Neural crest cell (in vitro differentiated cells): Measurements from ENCODE around the gene LRFN5. TPM values are rescaled to one million over a fixed set of nuclear protein-coding genes. Genes with fewer than 3 reads are reported as not detected.

Experiments used
- DNase-seq: peaks from one replicate; pipeline ENCODE4 v3.0.0; 2021; ENCODE audit warnings: low read depth, mixed read lengths, low spot score
- H3K27ac Mint-ChIP-seq: one replicate; pipeline ENCODE4 v1.8.0; 2021; ENCODE audit warnings: mild to moderate bottlenecking, mixed read lengths; ENCODE audit not compliant: unreplicated experiment
- H3K27me3 Mint-ChIP-seq: 2 replicates; pipeline ENCODE4 v1.8.0; 2021; ENCODE audit warnings: low read depth, mild to moderate bottlenecking, mixed read lengths
- H3K36me3 Mint-ChIP-seq: 2 replicates; pipeline ENCODE4 v1.8.0; 2021; ENCODE audit warnings: low read depth, mild to moderate bottlenecking, mixed read lengths
- H3K4me1 Mint-ChIP-seq: 2 replicates; pipeline ENCODE4 v1.8.0; 2021; ENCODE audit warnings: mixed read lengths
- H3K4me3 Mint-ChIP-seq: one replicate; pipeline ENCODE4 v1.8.0; 2021; ENCODE audit warnings: mild to moderate bottlenecking, mixed read lengths
- H3K9me3 Mint-ChIP-seq: 2 replicates; pipeline ENCODE4 v1.8.0; 2021; ENCODE audit warnings: mixed read lengths
- total RNA-seq: library from RNA; stranded (reverse); gene quantifications from 2 replicates; pipeline ENCODE4 v1.2.1, GENCODE V29; 2021
- TF ChIP-seq, protein P1 (sequence below): fragments of 200-600 bp; sonication (generic); conservative IDR thresholded peaks from 2 replicates; pipeline ENCODE4 v1.5.0; 2021; ENCODE audit warnings: antibody characterized with exemption, mild to moderate bottlenecking

Gene LRFN5
- total RNA-seq, 1 donor from 2014 or later, result 1.3 TPM

DNA sequence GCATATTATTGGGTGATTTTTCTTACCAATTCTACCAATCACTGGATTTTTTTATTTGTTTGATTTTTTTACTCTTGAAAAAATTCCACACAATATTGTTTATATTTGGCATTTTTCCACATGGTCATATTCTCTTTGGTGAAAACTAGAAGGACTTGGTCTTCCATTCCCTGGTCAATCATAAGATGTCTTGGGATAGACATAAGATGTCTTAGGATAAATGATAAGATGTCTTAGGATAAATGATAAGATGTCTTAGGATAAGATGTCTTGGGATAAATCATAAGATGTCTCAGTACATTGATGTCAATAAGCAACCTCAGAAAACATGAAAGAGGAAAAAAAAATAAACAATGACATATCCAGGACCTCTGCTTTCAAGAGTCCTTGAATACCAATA is 309.1 kb downstream of the LRFN5 start:
- Mint-ChIP-seq H3K4me1 (no peaks in the 10 kb centered on the region), H3K36me3 (no peaks in the 10 kb centered on the region), H3K9me3 (no peaks in the 10 kb centered on the region), H3K27ac (no peak overlapping the region), H3K4me3 (no peak overlapping the region), H3K27me3 (no peaks in the 10 kb centered on the region)
- TF ChIP-seq, protein P1, sequence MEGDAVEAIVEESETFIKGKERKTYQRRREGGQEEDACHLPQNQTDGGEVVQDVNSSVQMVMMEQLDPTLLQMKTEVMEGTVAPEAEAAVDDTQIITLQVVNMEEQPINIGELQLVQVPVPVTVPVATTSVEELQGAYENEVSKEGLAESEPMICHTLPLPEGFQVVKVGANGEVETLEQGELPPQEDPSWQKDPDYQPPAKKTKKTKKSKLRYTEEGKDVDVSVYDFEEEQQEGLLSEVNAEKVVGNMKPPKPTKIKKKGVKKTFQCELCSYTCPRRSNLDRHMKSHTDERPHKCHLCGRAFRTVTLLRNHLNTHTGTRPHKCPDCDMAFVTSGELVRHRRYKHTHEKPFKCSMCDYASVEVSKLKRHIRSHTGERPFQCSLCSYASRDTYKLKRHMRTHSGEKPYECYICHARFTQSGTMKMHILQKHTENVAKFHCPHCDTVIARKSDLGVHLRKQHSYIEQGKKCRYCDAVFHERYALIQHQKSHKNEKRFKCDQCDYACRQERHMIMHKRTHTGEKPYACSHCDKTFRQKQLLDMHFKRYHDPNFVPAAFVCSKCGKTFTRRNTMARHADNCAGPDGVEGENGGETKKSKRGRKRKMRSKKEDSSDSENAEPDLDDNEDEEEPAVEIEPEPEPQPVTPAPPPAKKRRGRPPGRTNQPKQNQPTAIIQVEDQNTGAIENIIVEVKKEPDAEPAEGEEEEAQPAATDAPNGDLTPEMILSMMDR, result no peak
- DNase-seq, result no peak

DNA sequence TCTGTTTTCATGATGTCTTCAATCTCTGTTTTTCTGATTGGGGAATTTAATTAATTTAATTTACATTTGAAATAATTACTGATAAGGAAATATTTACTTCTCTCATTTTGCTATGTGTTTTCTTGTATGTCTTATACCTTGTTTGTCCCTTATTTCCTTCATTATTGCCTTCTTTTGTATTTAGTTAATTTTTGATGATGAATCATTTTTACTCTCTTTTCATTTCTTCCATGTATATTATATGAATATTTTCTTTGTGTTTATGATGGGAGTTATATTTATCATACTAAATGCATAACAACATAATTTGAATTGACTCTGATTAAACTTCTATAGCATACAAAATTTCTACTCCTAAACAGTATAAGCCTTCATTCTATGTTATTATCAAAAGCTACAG is 309.6 kb downstream of the LRFN5 start:
- Mint-ChIP-seq H3K4me3 (no peak overlapping the region), H3K27me3 (no peaks in the 10 kb centered on the region), H3K4me1 (no peaks in the 10 kb centered on the region), H3K36me3 (no peaks in the 10 kb centered on the region), H3K9me3 (no peaks in the 10 kb centered on the region), H3K27ac (no peak overlapping the region)
- DNase-seq, result no peak
- TF ChIP-seq, protein P1, result no peak

GRCh38 chr14:41925409-41925808 is 318.7 kb downstream of the LRFN5 start:
- Mint-ChIP-seq H3K4me3 (no peak overlapping the region), H3K9me3 (no peaks in the 10 kb centered on the region), H3K27me3 (no peaks in the 10 kb centered on the region), H3K4me1 (no peaks in the 10 kb centered on the region), H3K27ac (no peak overlapping the region), H3K36me3 (no peaks in the 10 kb centered on the region)
- DNase-seq, result no peak
- TF ChIP-seq, protein P1, result peak; percentile 37

GRCh38 chr14:41950428-41951151 is 343.9 kb downstream of the LRFN5 start:
- H3K36me3 Mint-ChIP-seq, result no peaks in the 10 kb centered on the region
- H3K4me3 Mint-ChIP-seq, result no peak overlapping the region
- H3K9me3 Mint-ChIP-seq, result no peaks in the 10 kb centered on the region

More at GRCh38 chr14:41950428-41951151, 343.9 kb downstream of the LRFN5 start:
- no peak overlapping the region for H3K27ac Mint-ChIP-seq
- no peak for DNase-seq
- TF ChIP-seq, protein P1, result no peak
- no peaks in the 10 kb centered on the region for H3K4me1 Mint-ChIP-seq
- H3K27me3 Mint-ChIP-seq, result no peaks in the 10 kb centered on the region
